Measurements from ENCODE around the gene ANKEF1.

- TF ChIP-seq CTCF (IDR thresholded peaks at IDR 0.05) (no peak), POLR2A (IDR thresholded peaks at IDR 0.05) (no peak)
Observed at GRCh38 chr20:10002866-10003265, 31.9 kb upstream of the ANKEF1 start.

Data from testis (tissue), 2 donors.